ENCODE data around the gene CLDN20. TPM values are rescaled to one million over a fixed set of nuclear protein-coding genes. Genes with fewer than 3 reads are reported as not detected.
"Not testable (repeated sequence)": the region's sequence is repeated elsewhere in the genome, so short reads cannot be mapped to it uniquely, and the experiment has no call there.

CLDN20 gene
- total RNA-seq, 4 donors from 2014 or later: not detected

GRCh38 chr6:155264693-155265320, 994 bp downstream of the CLDN20 start:
- Histone ChIP-seq H3K36me3 (peaks cover 0 to 8% (median 5%) of the 10 kb centered on the region in 4 donors), H3K27me3 (no peaks in the 10 kb centered on the region), H3K4me3 (no peak overlapping the region), H3K9me3 (no peaks in the 10 kb centered on the region), H3K4me1 (peaks cover 0 to 7% (median 5%) of the 10 kb centered on the region in 4 donors), H3K27ac (replicated peaks in 1 of 4) (peak overlapping the region in 3 of 4 donors; percentile 10 to 22 (median 19))
- 87% methylated on average over 9 of the region's 9 CpGs for WGBS
- intact Hi-C loops (cut with DNase I): no loop called here
- DNase-seq (ENCODE audit: extremely low spot score): no peak
- TF ChIP-seq CTCF (IDR thresholded peaks at IDR 0.05) (no peak), EP300 (IDR thresholded peaks at IDR 0.05) (no peak), POLR2AphosphoS5 (IDR thresholded peaks at IDR 0.05) (no peak), POLR2A (IDR thresholded peaks at IDR 0.05; ENCODE audit: low read depth) (no peak)

- Histone ChIP-seq H3K27ac (replicated peaks in 1 of 4) (no peak overlapping the region), H3K4me1 (peaks cover 0 to 7% (median 5%) of the 10 kb centered on the region in 4 donors), H3K9me3 (no peaks in the 10 kb centered on the region), H3K4me3 (no peak overlapping the region), H3K36me3 (no peaks in the 10 kb centered on the region), H3K27me3 (no peaks in the 10 kb centered on the region)
- DNase-seq (ENCODE audit: extremely low spot score): no peak
- TF ChIP-seq EP300 (IDR thresholded peaks at IDR 0.05) (no peak), POLR2A (IDR thresholded peaks at IDR 0.05; ENCODE audit: low read depth) (no peak), POLR2AphosphoS5 (IDR thresholded peaks at IDR 0.05) (no peak), CTCF (IDR thresholded peaks at IDR 0.05) (no peak)
- WGBS: 96% methylated on average over 4 of the region's 4 CpGs
- intact Hi-C loops (cut with DNase I): no loop called here
Measured at GRCh38 chr6:155265843-155266535, 2.2 kb downstream of the CLDN20 start.

GRCh38 chr6:155267411-155267810, 3.6 kb downstream of the CLDN20 start:
- no peak for DNase-seq (ENCODE audit: extremely low spot score)
- Histone ChIP-seq H3K9me3 (no peaks in the 10 kb centered on the region), H3K27ac (replicated peaks in 1 of 4) (peak overlapping the region in 3 of 4 donors; percentile 2 to 56 (median 5)), H3K4me3 (no peak overlapping the region), H3K4me1 (peaks cover 8 to 13% (median 9%) of the 10 kb centered on the region in 4 donors), H3K36me3 (no peaks in the 10 kb centered on the region), H3K27me3 (no peaks in the 10 kb centered on the region)
- 83% methylated on average over 2 of the region's 2 CpGs for WGBS
- intact Hi-C loops (cut with DNase I): no loop called here
- TF ChIP-seq EP300 (IDR thresholded peaks at IDR 0.05) (no peak), CTCF (IDR thresholded peaks at IDR 0.05) (no peak), POLR2AphosphoS5 (IDR thresholded peaks at IDR 0.05) (no peak), POLR2A (IDR thresholded peaks at IDR 0.05; ENCODE audit: low read depth) (no peak)

GRCh38 chr6:155268088-155268867, 4.5 kb downstream of the CLDN20 start:
- peak overlapping the region in 2 of 4 donors; percentile 5 to 56 for H3K27ac ChIP-seq (replicated peaks in 1 of 4)
- H3K4me1 ChIP-seq: peaks cover 17 to 22% (median 18%) of the 10 kb centered on the region in 4 donors
- H3K4me3 ChIP-seq; H3K36me3 ChIP-seq; intact Hi-C loops (cut with DNase I); H3K27me3 ChIP-seq; DNase-seq (ENCODE audit: extremely low spot score); H3K9me3 ChIP-seq: not testable (repeated sequence)
- peak in 2 of 3 experiments; percentile 7 to 31 for TF ChIP-seq CTCF (IDR thresholded peaks at IDR 0.05)
- 100% methylated on average over 3 of the region's 5 CpGs for WGBS
